Transverse colon (tissue), 4 donors: ENCODE results near the gene INKA2. TPM values are rescaled to one million over a fixed set of nuclear protein-coding genes. Genes with fewer than 3 reads are reported as not detected.

Experiments
- DNase-seq: peaks from one replicate; pipeline ENCODE4 v3.0.0-alpha.2; 2019
- H3K27ac ChIP-seq, 4 donors: fragments of 200-600 bp; sonication (generic); 2 replicates each; pipeline ENCODE4 v1.5.1; 2016 to 2018; ENCODE audit warnings: inconsistent platforms in 4 of 4
- H3K27me3 ChIP-seq: fragments of 200-600 bp; sonication (generic); 2 replicates; pipeline ENCODE4 v1.5.1; 2017; ENCODE audit warnings: inconsistent platforms
- H3K36me3 ChIP-seq, 4 donors: fragments of 200-600 bp; sonication (generic); 2 replicates each; pipeline ENCODE4 v1.5.1; 2017 to 2019; ENCODE audit warnings: inconsistent platforms in 4 of 4
- H3K4me1 ChIP-seq, 4 donors: fragments of 200-600 bp; sonication (generic); 2 replicates each; pipeline ENCODE4 v1.5.1; 2017 to 2020; ENCODE audit warnings: inconsistent platforms in 4 of 4
- H3K4me3 ChIP-seq, 4 donors: fragments of 200-600 bp; sonication (generic); 1 replicate in 1 of 4; 2 replicates in 3 of 4; pipeline versions ENCODE4 v1.5.1 to v1.6.1; 2017 to 2019; ENCODE audit warnings: inconsistent platforms in 4 of 4
- H3K9me3 ChIP-seq, 2 donors: fragments of 200-600 bp; sonication (generic); 2 replicates each; pipeline ENCODE4 v1.5.1; 2017 to 2019; ENCODE audit warnings: inconsistent platforms in 2 of 2
- CTCF ChIP-seq, 5 experiments: fragments of 200-600 bp in 3 of 5; fragments of 450-650 bp in 2 of 5; sonication (generic) in 3 of 5; IDR thresholded peaks; 1 replicate in 2 of 5; 2 replicates in 3 of 5; pipeline ENCODE4 v1.5.1; 2016 to 2017; ENCODE audit warnings: antibody characterized with exemption in 5 of 5, inconsistent platforms in 3 of 5, mild to moderate bottlenecking in 2 of 5, moderate library complexity in 1 of 5
- EP300 ChIP-seq: sonication (generic); formaldehyde crosslinking; IDR thresholded peaks from one replicate; pipeline ENCODE4 v1.6.1; 2017; ENCODE audit warnings: antibody characterized with exemption, low read depth
- POLR2A ChIP-seq: fragments of 450-650 bp; IDR thresholded peaks from one replicate; pipeline ENCODE4 v1.6.1; 2016; ENCODE audit warnings: antibody characterized with exemption, mild to moderate bottlenecking, moderate library complexity
- POLR2AphosphoS5 ChIP-seq, 3 donors: sonication (generic); formaldehyde crosslinking; IDR thresholded peaks; one replicate each; pipeline ENCODE4 v1.6.1; 2016; ENCODE audit warnings: antibody characterized with exemption in 3 of 3
- whole genome bisulfite sequencing, 2 donors: methylation state at CpG; one replicate each; pipeline ENCODE4 v1.1.5; 2018; ENCODE audit warnings: low coverage in 1 of 2; 5-methylcytosine and 5-hydroxymethylcytosine counted together
- in situ Hi-C, 4 donors: fragments of 200-750 bp; cut with MboI; loops; one replicate each; pipeline versions ENCODE4 v1.15.0 to v1.15.1; 2017; ENCODE audit warnings: low sequenced_read_pairs in 3 of 4, low pct_ligation_motif_present in 1 of 4, low pct_unique_long_range_greater_than_20kb in 1 of 4
- intact Hi-C: fragments of 100-400 bp; cut with DNase I; formaldehyde crosslinking; loops from one replicate; pipeline ENCODE4 v1.15.1; 2023; ENCODE audit warnings: low total_unique reads
- total RNA-seq, 4 donors: library from RNA; depleted of rRNA; stranded (reverse); fragments of >200 nt; gene quantifications; one replicate each; pipeline ENCODE4 v1.1.0, GENCODE V29; 2016

INKA2 gene
- total RNA-seq: 1 to 10 TPM in 2 of 4 donors, not detected in 2; 1.8 to 2.7 TPM

- intact Hi-C loops (no loop called here), in situ Hi-C loops (loop anchor here in 1 of 4 donors (25.0 kb wide), 1 partner anchor 252 kb away; no protein-coding TSS in a partner anchor)
- Histone ChIP-seq H3K36me3 (no peaks in the 10 kb centered on the region), H3K27ac (peak within 1 kb of the TSS; percentile 90 to 95 (median 94)), H3K4me1 (peaks cover 9 to 36% (median 29%) of the 10 kb centered on the region in 4 donors), H3K27me3 (peaks cover 23% of the 10 kb centered on the region), H3K9me3 (no peaks in the 10 kb centered on the region), H3K4me3 (peak within 1 kb of the TSS; percentile 47 to 73 (median 58))
- 1% methylated on average over 47 of the region's 59 CpGs; no CpG with 5 or more reads in 1 of the 2 donors for WGBS, 2 donors
- peak; percentile 91 for DNase-seq
- TF ChIP-seq POLR2A: peak; percentile 77
- peak; percentile 87 to 90 (median 88) for TF ChIP-seq POLR2AphosphoS5 (IDR thresholded peaks at IDR 0.05)
- peak in 1 of 5 experiments; percentile 5 for TF ChIP-seq CTCF (IDR thresholded peaks at IDR 0.05)
- TF ChIP-seq EP300: no peak
Measured at GRCh38 chr1:111739194-111739924, at the start of gene INKA2. INKA2 (minus strand) TSS chr1:111739395; CDS start chr1:111739242, 153 bp downstream.

GRCh38 chr1:111786669-111787207, 47.5 kb upstream of the INKA2 start:
- intact Hi-C loops (no loop called here), in situ Hi-C loops (loop anchor here in 2 of 4 donors (25.0 kb wide), 2 partner anchors 549 to 551 kb away; partner anchors contain the start of gene CHI3L2 (in 1 of the 2))
- H3K36me3 ChIP-seq: no peaks in the 10 kb centered on the region
- peaks cover 6% of the 10 kb centered on the region for H3K27me3 ChIP-seq
- H3K4me1 ChIP-seq: no peaks in the 10 kb centered on the region
- H3K27ac ChIP-seq: no peak overlapping the region
- H3K4me3 ChIP-seq: no peak overlapping the region
- DNase-seq: no peak
- TF ChIP-seq POLR2AphosphoS5 (IDR thresholded peaks at IDR 0.05): no peak
- TF ChIP-seq CTCF (IDR thresholded peaks at IDR 0.05): no peak
- TF ChIP-seq POLR2A: no peak
- no peak for TF ChIP-seq EP300
- WGBS, 2 donors: 76 to 88% methylated on average over 4 to 9 of the region's 9 CpGs
- no peaks in the 10 kb centered on the region for H3K9me3 ChIP-seq

GRCh38 chr1:111784273-111784901, 45.2 kb upstream of the INKA2 start:
- TF ChIP-seq CTCF (IDR thresholded peaks at IDR 0.05): no peak
- no peak for TF ChIP-seq POLR2AphosphoS5 (IDR thresholded peaks at IDR 0.05)
- TF ChIP-seq POLR2A: no peak
- TF ChIP-seq EP300: no peak
- in situ Hi-C loops (loop anchor here in 2 of 4 donors (25.0 kb wide), 2 partner anchors 547 to 553 kb away; partner anchors contain the start of gene CHI3L2 (in 1 of the 2)), intact Hi-C loops (no loop called here)
- DNase-seq: no peak
- peaks cover 6% of the 10 kb centered on the region for H3K27me3 ChIP-seq
- H3K9me3 ChIP-seq: no peaks in the 10 kb centered on the region
- H3K36me3 ChIP-seq: no peaks in the 10 kb centered on the region
- no peaks in the 10 kb centered on the region for H3K4me1 ChIP-seq
- H3K4me3 ChIP-seq: no peak overlapping the region
- H3K27ac ChIP-seq: no peak overlapping the region
- WGBS, 2 donors: 73 to 88% methylated on average over 3 to 4 of the region's 4 CpGs

GRCh38 chr1:111779546-111779945, 40.4 kb upstream of the INKA2 start:
- DNase-seq: no peak
- in situ Hi-C loops (loop anchor here in 2 of 4 donors (25.0 kb wide), 2 partner anchors 542 to 558 kb away; partner anchors contain the start of gene CHI3L2 (in 1 of the 2)), intact Hi-C loops (no loop called here)
- H3K9me3 ChIP-seq: no peaks in the 10 kb centered on the region
- H3K36me3 ChIP-seq: no peaks in the 10 kb centered on the region
- H3K27me3 ChIP-seq: no peaks in the 10 kb centered on the region
- H3K27ac ChIP-seq: no peak overlapping the region
- no peak overlapping the region for H3K4me3 ChIP-seq
- WGBS, 2 donors: 100% methylated on average over 2 of the region's 2 CpGs; no CpG with 5 or more reads in 1 of the 2 donors
- no peaks in the 10 kb centered on the region for H3K4me1 ChIP-seq
- TF ChIP-seq POLR2A (no peak), CTCF (IDR thresholded peaks at IDR 0.05) (no peak), EP300 (no peak), POLR2AphosphoS5 (IDR thresholded peaks at IDR 0.05) (no peak)
